NCI-H1048 (cell line): ENCODE data around the gene PPP2R2B.

Experiments
- DNase-seq: peaks from one replicate; lab custom pipeline; 2025; lab: John Stamatoyannopoulos, UW

PPP2R2B gene

DNA sequence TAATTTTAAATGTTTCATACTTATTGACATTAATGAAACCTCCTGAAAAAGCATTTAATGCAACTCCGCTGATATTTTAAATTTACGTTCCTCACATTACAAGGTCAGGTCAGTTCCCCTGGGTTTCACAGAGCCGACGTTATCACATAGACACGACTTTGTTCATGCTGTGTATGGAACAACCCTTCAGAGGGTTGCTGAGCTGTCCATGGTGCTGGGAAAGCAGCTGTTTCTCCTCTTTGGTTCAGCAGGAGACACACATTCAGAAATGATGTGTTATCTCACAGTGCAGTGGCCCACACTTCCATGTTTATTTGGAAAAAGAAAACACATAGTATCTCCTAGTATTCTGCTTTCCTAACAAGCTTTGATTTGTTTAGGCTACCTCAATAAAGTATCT lies 53.5 kb downstream of the PPP2R2B start:
- no peak for DNase-seq

DNA sequence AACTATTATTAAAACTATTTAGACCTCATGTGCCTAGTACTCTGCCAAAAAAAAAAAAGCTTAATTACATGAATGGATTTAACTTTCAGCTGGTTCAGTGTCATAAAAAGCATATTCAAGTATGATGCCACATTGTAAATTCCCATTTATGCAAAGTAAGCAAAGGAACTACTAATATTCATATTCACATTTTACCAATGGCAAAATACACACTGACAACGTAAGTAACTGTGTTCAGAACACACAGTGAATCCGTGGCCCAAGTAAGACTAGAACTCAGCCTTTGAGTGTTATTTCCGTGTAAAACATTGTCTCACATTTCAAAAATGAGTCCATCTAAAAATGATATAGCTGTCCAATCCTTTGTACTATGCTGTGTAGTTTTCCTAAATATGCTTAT lies 56.8 kb downstream of the PPP2R2B start:
- DNase-seq, result no peak

DNA sequence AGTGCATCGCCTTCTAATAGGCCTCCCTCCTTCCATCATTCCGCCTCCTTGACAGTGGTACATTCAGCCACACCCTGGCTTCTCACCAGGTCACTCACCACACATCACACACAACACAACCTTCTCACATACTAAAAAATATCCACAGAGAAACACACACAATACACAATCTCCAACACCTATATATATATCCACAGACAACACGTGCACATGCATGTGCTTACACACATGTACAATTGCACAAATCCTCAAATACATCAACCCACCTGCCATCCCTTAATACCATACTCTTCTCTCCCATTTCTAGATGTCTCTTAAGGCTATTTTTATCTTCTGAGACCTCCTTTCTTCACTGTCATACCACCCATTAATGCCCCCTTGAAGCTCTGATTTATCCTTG lies 57.6 kb downstream of the PPP2R2B start:
- no peak for DNase-seq

DNA sequence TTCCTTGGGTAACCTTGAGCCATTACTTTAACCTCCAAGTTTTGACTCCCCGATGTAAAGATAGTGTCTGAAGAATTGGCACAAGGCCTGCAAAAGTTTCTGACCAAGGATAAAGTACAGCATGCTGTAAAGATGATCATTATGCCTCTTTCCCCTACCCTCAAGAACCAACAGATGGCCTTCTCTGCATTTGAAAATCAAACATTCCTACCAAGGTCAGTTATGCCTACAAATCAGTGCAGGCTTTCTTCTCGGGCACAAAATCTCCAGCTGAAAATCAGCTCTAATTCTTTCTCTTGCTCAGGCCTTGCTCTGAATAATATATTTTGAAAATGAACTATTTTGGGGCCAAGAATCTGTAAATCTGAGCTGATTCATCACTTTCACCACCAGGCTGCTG lies 59.7 kb downstream of the PPP2R2B start:
- DNase-seq, result no peak

GRCh38 chr5:146817973-146818372 lies 60.6 kb downstream of the PPP2R2B start:
- DNase-seq, result no peak

DNA sequence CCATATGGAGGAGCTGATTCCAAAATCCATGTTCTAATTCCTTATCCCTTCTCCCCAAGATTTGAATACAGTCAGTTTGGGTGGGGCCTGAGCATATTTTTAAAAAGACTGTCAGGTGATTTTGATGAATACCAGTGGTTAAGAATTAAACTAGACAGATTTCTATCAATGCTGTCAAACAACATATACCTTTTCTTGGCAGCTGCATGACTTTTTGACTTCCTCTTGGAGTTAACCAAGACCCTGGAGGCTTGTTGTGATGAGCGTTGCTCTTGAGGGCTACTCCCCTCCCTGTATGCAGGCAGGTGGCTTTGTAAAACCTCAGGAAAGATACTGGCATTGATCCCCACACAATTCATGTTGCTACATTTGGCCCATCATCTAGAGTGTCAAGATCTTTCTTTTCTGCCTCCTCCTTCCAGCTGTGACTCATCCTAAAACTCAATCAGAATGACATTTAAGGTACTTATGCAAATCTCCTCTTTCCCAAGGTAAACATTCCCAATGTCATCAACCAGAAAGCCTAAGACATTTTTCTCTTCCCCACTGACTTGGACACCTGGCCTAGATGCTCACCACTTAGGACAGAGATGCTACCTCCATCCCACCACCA lies 61.7 kb downstream of the PPP2R2B start:
- DNase-seq, result no peak

DNA sequence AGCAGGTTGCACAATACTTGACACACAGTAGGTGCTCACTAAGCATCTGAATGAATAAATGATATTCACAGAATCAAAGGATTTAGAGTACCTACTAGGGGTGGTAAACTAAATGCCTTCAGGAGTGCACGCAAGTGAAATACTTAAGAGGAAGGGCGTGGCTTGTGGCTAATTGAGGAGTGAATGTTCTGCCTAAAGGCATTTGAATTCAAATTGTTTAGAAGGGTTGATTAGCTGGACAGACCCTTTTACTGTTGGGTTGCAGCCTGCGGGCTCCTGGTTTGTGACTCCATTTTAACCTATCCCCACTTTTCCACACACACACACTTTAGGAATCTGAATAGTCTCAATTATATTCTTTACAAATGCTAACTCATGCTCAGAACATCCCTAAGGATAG lies 63.1 kb downstream of the PPP2R2B start:
- no peak for DNase-seq

DNA sequence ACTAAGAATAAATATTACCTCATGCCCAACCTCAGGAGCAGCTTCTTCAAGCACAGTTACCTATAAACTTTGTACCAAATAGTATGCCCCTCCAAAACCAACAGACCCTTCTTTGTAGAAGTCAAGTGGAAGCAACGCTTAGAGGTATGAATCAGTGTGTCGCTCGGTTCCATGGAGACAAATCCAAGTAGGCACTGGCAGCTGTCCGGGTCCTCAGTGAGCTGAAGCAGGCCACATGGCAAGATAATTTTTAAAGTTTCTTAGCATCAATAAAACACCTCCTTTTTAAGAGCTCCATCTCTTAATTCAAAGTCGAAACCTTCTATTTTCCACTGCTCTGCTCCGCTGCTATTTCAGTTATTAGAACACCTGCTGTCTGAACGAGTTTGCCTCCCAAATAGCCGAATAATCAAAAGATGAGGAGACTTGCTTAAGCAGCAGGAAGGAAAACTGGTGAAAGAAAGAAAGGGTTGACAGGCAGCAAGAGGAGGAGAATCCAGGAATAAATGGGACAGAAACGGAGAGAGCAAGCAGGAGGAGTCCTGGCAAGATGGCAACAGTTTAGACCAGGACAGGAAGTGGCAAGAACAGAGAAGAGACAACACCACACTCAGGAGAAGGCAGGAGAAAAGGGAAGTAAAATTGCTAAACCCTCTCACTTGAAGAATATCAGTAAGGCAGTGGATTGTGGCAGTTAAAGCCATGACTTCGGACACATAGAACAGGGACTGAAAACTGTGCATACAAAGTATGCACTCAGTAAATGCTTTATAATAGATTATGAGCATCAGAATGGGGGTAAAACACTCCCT lies 65.0 kb downstream of the PPP2R2B start:
- DNase-seq, result no peak

- DNase-seq, result no peak
These were observed 73.5 kb downstream of the PPP2R2B start for GRCh38 chr5:146805081-146805480.

DNA sequence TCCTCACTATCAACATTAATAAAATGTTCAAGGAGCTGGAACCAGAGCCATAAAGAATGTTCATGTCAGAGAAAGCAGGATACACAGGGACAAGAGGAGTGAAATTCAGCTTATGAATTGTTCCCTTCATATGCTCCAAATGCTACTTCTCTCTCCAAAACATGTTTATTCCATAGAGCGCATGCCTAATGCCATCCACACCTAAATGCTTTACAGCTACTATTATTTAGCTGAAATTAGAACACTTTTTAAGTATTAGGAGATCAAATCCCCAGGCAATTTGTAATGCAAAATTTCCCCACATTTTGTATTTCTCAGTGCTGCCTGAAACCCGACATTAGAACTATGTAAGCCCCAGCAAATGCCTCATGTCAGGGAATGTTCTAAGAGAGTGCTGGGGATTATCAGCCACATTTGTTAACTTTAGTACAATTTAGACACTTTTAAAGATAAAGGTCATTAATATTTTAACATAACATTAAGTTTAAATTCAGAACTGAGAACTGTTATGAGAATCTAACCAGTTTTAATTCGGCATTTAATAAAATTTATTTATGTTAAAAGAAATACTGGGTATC lies 75.5 kb downstream of the PPP2R2B start:
- no peak for DNase-seq

DNA sequence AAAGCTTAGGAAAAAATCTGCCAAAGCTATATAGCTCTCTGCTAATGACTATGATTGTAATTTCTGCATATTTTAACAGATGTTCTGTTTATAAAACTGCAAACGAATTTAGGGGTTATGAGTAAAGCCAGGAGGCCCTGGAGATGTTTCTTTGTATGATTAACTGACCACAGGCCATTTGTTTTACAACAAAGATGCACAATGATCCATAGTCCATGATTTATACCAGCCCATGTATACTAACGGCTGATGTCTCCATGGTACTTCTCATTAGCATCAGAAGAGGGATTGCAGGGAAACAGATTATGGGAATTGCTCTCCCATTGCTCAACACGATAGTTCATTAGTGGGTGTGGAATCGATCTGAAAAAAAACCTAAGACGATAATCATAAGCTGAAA lies 78.9 kb downstream of the PPP2R2B start:
- no peak for DNase-seq

GRCh38 chr5:146799231-146799630 lies 79.3 kb downstream of the PPP2R2B start:
- no peak for DNase-seq

DNA sequence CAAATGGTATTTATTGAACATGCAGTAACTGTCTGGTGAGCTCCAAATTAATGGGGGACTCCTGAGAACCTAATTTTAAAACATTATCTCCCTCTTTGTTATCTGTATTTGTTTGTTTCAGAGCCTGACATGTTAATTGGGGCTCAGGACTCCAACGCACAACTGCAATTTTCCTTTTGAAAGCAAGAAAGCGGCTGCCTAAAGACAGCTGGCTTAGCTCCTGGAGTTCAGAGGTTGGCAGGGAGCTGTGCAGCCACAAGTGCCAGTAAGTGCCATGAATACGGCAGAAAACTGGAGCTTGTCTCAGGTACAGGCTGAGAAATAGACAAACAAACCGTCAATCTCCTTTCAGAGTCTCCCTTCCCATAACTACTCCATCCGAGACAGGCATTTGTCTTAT lies 80.9 kb downstream of the PPP2R2B start:
- no peak for DNase-seq

- DNase-seq, result no peak
These were observed 81.6 kb downstream of the PPP2R2B start for GRCh38 chr5:146796911-146797310.

DNA sequence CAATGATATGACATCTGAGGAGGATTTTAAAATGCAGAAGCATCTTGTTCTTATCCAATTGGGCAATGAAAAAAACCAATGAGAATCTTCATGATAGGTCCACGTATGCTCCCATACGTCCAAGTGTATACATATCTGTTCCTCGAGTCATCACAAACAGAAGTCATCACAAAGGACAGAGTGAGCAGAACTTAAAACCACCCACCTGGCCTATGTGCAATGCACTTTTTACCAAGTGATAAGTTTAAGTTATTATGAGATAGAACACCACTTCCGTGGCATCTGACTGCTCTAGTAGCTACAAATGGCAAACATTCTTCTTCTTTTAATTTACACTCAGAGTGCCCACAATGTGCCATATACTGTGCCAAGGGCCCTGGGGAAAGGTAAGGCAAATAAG lies 82.4 kb downstream of the PPP2R2B start:
- DNase-seq, result no peak

- DNase-seq, result no peak
These were observed 84.1 kb downstream of the PPP2R2B start for GRCh38 chr5:146794326-146795029.

DNA sequence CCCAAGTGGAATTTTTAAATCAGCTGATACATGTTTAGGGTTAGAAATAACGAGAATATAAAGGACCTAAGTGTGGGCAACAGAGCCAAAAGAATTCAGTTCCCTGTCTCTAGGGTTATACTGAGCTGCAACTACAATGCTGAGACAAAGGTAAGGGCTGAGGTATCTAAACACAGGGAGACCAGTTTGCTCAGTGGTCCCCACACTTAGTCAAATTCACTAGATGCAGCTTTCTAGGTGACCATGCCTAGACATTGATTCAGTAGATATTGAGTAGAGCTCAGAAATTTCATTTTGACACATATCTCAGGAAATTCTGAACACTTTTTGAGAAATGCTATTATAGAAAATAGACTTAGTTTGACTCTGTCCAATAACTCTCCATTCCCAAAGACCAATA lies 84.8 kb downstream of the PPP2R2B start:
- DNase-seq, result no peak

DNA sequence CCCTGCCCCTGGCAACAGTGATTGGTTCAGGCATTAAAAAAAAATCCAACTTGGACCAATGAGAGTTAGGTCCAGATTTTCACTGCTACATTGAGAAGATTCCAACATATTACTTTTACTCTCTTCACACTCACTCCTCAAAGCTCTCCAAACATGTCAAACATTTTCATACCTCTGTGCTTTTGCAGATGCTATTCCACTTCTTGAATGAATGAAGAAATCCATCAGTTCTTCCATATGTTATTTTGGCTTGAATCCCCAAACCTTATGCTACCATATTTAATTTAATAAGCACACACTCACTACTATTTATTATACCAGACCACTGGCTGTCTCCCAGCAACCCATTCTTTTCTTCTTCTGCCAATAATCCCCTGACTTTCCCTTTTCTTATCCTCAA lies 87.1 kb downstream of the PPP2R2B start:
- DNase-seq, result no peak

DNA sequence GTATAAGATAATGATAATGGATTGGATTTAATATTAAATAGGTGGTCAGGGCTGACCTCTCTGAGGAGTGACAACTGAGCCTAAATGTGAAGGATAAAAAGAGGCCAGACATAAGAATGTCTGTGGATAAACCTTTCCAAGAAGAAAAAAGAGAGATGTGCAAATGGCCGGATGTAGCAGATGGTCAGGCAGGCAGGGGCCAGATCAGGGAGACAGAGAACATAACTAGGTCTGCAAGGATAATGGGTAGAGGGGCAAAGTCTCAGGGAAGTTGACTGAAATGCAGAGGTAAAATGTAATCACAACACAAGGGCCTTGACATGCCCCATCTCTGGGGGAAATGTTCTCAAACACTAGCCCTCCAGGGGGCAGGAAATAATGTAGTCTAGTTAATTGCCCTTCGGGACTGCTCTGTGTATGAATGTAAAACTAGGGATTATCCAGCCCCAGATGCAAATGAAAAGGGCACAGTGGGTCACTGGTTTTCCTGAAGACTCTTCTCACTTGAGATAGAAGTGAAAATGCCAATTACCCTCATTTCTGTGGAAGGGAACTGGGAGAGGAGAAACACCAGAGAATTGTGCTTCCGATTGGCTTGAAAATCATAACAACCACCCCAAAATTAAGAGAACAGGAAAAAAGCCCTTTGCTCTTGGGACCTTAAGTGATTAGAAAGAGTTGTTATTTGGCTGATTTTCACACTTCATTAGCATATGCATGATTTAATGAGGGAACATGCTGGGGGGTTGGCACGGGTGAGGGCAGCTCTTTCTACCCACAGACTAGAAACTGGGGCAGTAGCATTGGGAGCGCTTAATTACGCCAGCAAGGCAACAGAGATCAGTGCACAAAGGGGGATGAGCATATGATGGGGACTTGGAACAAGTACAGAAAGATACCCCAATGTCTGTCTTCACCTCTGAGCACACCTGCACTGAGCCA lies 88.6 kb downstream of the PPP2R2B start:
- DNase-seq, result no peak

DNA sequence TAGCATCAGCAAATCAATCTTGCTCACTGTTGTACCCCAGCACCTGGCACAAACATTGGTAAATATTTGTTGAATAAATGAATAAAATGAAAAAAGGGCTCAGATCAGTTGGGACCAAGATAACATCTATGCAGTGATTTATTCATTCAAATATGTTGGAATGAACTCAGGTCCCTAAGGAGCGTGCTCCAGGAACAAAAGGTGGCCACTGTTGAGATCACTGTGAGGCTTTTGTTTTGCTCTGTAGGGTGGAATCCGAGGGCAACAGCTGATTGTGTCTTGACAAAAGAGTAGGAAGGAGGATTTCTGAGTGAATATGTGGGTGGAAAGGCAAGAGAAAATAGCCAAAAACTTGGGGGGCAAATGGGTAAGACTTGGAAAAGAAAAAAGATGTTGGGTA lies 89.7 kb downstream of the PPP2R2B start:
- DNase-seq, result no peak

DNA sequence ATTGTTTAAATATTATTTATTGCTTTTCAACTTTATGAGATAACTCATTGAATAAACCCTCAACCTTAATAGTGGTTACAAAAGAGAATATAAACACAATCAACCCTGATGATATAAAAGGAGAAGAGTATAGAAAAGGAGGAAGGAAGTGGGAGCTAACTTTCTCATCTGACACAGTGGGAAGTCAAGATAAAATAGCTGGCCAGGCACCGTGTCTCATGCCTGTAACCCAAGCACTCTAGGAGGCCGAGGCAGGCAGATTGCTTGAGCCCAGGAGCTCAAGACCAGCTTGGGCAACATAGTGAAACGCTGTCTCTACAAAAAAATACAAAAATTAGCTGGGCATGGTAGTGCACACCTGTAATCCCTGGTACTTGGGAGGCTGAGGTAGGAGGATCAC lies 93.5 kb downstream of the PPP2R2B start:
- no peak for DNase-seq

DNA sequence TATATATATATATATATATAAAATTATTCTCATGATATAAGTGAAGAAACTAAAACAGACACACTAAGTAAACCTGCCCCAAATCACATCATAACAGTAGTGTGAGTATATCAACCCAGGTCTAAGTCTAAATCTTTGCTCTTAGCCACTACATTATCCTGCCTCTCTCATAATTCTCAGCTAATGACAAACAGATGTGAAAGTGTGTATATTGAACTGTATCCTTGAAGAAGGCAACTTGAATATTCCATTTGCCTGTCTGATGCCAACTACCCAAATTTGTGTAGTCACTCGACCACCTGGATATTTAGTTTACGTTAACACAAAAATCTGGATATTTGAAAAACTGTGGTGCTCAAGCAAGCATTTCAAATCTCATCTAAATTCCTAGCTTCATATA lies 97.4 kb downstream of the PPP2R2B start:
- DNase-seq, result no peak
